Transverse colon (tissue), 3 donors: ENCODE measurements around the gene CACNA2D4.

ENCODE experiments used
- EP300 ChIP-seq: sonication (generic); formaldehyde crosslinking; IDR thresholded peaks from one replicate; pipeline ENCODE4 v1.6.1; 2017; ENCODE audit warnings: antibody characterized with exemption, low read depth
- TF ChIP-seq, protein P1 (sequence below), 5 experiments: fragments of 200-600 bp in 3 of 5; fragments of 450-650 bp in 2 of 5; sonication (generic) in 3 of 5; IDR thresholded peaks; 1 replicate in 2 of 5; 2 replicates in 3 of 5; pipeline ENCODE4 v1.5.1; 2016 to 2017; ENCODE audit warnings: antibody characterized with exemption in 5 of 5, inconsistent platforms in 3 of 5, mild to moderate bottlenecking in 2 of 5, moderate library complexity in 1 of 5

DNA sequence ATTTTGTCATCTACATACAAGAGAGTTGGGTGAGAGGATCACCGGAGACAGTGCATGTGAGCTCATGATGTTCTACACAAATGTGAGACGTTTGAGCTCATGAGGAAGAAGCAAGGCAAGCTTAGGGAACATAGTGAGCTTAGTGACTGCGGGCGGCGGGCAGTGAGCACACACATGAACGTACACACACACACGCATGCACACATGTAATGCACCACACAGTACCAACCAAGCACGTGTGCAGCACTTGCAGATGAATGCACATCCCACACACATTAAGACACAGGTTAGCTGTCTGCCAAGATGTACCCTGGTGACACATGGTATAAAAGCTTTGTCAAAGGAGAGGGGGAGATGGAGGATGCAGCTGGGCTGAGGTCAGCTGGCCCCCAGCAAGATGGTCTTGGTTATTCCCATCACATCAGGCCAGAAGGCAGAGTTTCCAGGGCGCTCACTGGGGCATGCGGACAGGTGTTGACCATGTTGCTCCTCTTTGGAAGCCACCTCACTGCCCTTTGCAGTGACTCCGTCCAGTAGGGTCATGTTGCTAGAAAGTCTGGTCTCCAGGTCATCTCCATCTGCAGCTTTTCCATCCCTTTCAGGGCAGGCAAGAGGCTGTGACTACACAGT is 8.7 kb upstream of the CACNA2D4 start:
- TF ChIP-seq, protein P1, sequence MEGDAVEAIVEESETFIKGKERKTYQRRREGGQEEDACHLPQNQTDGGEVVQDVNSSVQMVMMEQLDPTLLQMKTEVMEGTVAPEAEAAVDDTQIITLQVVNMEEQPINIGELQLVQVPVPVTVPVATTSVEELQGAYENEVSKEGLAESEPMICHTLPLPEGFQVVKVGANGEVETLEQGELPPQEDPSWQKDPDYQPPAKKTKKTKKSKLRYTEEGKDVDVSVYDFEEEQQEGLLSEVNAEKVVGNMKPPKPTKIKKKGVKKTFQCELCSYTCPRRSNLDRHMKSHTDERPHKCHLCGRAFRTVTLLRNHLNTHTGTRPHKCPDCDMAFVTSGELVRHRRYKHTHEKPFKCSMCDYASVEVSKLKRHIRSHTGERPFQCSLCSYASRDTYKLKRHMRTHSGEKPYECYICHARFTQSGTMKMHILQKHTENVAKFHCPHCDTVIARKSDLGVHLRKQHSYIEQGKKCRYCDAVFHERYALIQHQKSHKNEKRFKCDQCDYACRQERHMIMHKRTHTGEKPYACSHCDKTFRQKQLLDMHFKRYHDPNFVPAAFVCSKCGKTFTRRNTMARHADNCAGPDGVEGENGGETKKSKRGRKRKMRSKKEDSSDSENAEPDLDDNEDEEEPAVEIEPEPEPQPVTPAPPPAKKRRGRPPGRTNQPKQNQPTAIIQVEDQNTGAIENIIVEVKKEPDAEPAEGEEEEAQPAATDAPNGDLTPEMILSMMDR (IDR thresholded peaks at IDR 0.05) = no peak
- TF ChIP-seq EP300 = no peak
